ENCODE results near the gene CCL20. TPM values are rescaled to one million over a fixed set of nuclear protein-coding genes. Genes with fewer than 3 reads are reported as not detected.
A peak's percentile ranks its signal among the peaks of the same experiment; 100 is the strongest.

CCL20 gene
- total and polyA plus RNA-seq, 2 of the 13 experiments (the other 11 are each of a cell fraction or from before 2014, with no cell fraction given) = 223 to 903 TPM

GRCh38 chr2:227813562-227814353 is at the start of gene CCL20 (continued):
- TF ChIP-seq ZMAT5 (CRISPR knock-in tag; IDR thresholded peaks at IDR 0.05; ENCODE audit: borderline replicate concordance, low read depth) = no peak
- TF ChIP-seq KAT8 (CRISPR knock-in tag; IDR thresholded peaks at IDR 0.05) = peak; percentile 91
- TF ChIP-seq HDAC2 (CRISPR knock-in tag; IDR thresholded peaks at IDR 0.05) = peak; percentile 73
- TF ChIP-seq IKZF5 (CRISPR knock-in tag; IDR thresholded peaks at IDR 0.05) = peak; percentile 97
- peak; percentile 76 for TF ChIP-seq GABPB1 (CRISPR knock-in tag; IDR thresholded peaks at IDR 0.05)
- TF ChIP-seq ZNF543 (CRISPR knock-in tag; IDR thresholded peaks at IDR 0.05) = no peak
- peak; percentile 70 for TF ChIP-seq ZNF574 (CRISPR knock-in tag; IDR thresholded peaks at IDR 0.05)
- no peak; the same call in 1 of the 2 replicates for TF ChIP-seq ZNF816 (CRISPR knock-in tag; IDR thresholded peaks at IDR 0.05; ENCODE audit: borderline replicate concordance)
